ENCODE measurements around the gene DHRSX. TPM values are rescaled to one million over a fixed set of nuclear protein-coding genes. Genes with fewer than 3 reads are reported as not detected.

The DHRSX gene
- total and polyA plus RNA-seq, 10 of the 15 experiments (the other 5 are each of a cell fraction or from before 2014, with no cell fraction given): 1.7 to 39.5 (median 16.5) TPM

DNA sequence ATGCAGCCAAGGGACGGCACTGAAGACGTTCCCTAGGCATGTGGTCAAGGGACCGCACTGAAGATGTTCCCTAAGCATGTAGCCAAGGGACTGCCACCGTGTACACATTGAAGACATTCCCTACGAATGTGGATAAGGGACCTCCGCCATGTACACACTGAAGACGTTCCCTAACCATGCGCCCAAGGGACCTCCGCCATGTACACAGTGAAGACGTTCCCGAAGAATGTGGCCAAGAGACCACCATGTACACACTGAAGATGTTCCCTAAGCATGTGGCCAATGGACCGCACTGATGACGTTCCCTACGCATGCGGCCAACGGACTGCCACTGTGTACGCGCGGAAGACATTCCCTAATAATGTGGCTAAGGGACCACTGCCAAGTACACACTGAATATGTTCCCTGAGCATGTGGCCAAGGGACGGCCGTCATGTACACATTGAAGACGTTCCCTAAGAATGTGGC is 48.4 kb downstream of the DHRSX start (continued):
- TF ChIP-seq, protein P1, sequence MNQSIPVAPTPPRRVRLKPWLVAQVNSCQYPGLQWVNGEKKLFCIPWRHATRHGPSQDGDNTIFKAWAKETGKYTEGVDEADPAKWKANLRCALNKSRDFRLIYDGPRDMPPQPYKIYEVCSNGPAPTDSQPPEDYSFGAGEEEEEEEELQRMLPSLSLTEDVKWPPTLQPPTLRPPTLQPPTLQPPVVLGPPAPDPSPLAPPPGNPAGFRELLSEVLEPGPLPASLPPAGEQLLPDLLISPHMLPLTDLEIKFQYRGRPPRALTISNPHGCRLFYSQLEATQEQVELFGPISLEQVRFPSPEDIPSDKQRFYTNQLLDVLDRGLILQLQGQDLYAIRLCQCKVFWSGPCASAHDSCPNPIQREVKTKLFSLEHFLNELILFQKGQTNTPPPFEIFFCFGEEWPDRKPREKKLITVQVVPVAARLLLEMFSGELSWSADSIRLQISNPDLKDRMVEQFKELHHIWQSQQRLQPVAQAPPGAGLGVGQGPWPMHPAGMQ (IDR thresholded peaks at IDR 0.05; ENCODE audit: borderline replicate concordance): no peak
- TF ChIP-seq ZZZ3 (IDR thresholded peaks at IDR 0.05; ENCODE audit: control insufficient read depth, insufficient read length, low read depth): no peak
- TF ChIP-seq STAT1 (conservative IDR thresholded peaks at IDR 0.05): no peak
- TF ChIP-seq FOS (IDR thresholded peaks at IDR 0.05; ENCODE audit: borderline replicate concordance, extremely low read depth, insufficient read length): no peak
- no peak for TF ChIP-seq ZNF217 (IDR thresholded peaks at IDR 0.05)

DNA sequence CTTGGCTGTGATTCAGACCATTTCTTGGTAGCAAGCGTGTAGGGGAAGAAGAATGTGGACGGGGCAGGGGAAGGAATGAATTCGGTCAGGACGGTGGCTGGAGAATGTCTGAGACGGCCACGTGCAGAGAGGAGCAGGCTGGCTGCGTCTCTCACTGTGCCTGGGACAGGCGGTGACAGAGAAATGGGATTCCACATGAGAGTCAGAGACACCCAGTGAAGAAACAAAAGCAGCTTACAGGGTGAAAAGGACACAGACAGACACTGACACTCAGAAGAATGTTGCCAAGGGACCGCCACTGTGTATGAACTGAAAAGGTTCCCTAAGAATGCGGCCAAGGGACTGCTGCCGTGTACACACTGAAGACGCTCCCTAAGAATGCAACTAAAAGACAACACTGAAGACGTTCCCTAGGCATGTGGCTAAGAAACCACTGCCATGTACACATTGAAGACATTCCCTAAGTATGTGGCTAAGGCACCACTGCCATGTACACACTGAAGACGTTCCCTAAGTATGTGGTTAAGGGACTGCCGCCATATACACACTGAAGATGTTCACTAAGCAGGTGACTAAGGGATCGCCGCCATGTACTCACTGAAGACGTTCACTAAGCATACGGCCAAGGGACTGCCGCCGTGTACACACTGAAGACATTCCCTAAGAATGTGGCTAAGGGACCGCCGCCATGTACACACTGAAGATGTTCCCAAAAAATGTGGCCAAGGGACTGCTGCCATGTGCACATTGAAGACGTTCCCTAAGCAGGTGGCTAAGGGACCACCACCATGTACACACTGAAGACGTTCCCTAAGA is 49.1 kb downstream of the DHRSX start:
- no peak overlapping the region for H3K4me3 ChIP-seq
- H4K20me1 ChIP-seq (ENCODE audit: control insufficient read depth, insufficient read depth): no peaks in the 10 kb centered on the region
- ChIA-PET SMC1A (ENCODE audit: uncharacterized antibody, unreplicated experiment) (no interaction called here), CTCF (no interaction called here), POLR2A (no interaction called here), RAD21 (ENCODE audit: unreplicated experiment) (no interaction called here)
- intact Hi-C loops (cut with micrococcal nuclease; ENCODE audit: unreplicated experiment): no loop called here
- WGBS (ENCODE audit: insufficient coverage, insufficient replicate concordance, low lambda C conversion rate, missing lambda C conversion rate): 95% methylated on average over 25 of the region's 25 CpGs
- H3K79me2 ChIP-seq (ENCODE audit: control insufficient read depth, insufficient read depth, low read length): no peaks in the 10 kb centered on the region
- no peak overlapping the region for H3K9ac ChIP-seq (ENCODE audit: control insufficient read depth, insufficient read depth, low read length)
- H3K9me3 ChIP-seq (replicated peaks; ENCODE audit: control insufficient read depth, insufficient read depth, low read length): peaks cover 2% of the 10 kb centered on the region; the same call in 2 of the 3 replicates
- no peaks in the 10 kb centered on the region for H3K27me3 ChIP-seq (replicated peaks in 1 of 2; ENCODE audit: control insufficient read depth in 2 of 2, insufficient read depth in 2 of 2, low read length in 1 of 2)
- BruUV-seq (replicated peaks): no TSS peak
- no peak for DNase-seq (ENCODE audit: low read depth, low spot score)
- H3K36me3 ChIP-seq (ENCODE audit: control insufficient read depth in 2 of 2, insufficient read depth in 2 of 2, low read length in 1 of 2): no peaks in the 10 kb centered on the region
- TF ChIP-seq, protein P2, sequence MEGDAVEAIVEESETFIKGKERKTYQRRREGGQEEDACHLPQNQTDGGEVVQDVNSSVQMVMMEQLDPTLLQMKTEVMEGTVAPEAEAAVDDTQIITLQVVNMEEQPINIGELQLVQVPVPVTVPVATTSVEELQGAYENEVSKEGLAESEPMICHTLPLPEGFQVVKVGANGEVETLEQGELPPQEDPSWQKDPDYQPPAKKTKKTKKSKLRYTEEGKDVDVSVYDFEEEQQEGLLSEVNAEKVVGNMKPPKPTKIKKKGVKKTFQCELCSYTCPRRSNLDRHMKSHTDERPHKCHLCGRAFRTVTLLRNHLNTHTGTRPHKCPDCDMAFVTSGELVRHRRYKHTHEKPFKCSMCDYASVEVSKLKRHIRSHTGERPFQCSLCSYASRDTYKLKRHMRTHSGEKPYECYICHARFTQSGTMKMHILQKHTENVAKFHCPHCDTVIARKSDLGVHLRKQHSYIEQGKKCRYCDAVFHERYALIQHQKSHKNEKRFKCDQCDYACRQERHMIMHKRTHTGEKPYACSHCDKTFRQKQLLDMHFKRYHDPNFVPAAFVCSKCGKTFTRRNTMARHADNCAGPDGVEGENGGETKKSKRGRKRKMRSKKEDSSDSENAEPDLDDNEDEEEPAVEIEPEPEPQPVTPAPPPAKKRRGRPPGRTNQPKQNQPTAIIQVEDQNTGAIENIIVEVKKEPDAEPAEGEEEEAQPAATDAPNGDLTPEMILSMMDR (IDR thresholded peaks at IDR 0.05 in 2 of 3, conservative IDR thresholded peaks at IDR 0.05 in 1 of 3; ENCODE audit: control insufficient read depth in 2 of 3, extremely low read depth in 1 of 3, insufficient read depth in 1 of 3, low read depth in 3 of 3, low read length in 3 of 3): no peak
- TF ChIP-seq JUNB (IDR thresholded peaks at IDR 0.05): peak; percentile 61
- TF ChIP-seq MTA2 (IDR thresholded peaks at IDR 0.05; ENCODE audit: low read depth): no peak
- TF ChIP-seq RUNX3 (IDR thresholded peaks at IDR 0.05; ENCODE audit: low read length): 0 out of 2 replicates have a peak, but pooled peaks have one; percentile 7
- no peaks in the 10 kb centered on the region for H3K4me1 ChIP-seq (ENCODE audit: control insufficient read depth, insufficient read depth, low read length)
- no peak for FAIRE-seq
- H2AFZ ChIP-seq (ENCODE audit: control insufficient read depth, low read depth, low read length): no peak overlapping the region
- in situ Hi-C loops (cut with MboI): no loop called here
- H3K4me2 ChIP-seq (ENCODE audit: control insufficient read depth, insufficient read depth): no peak overlapping the region
- no peak overlapping the region for H3K27ac ChIP-seq (ENCODE audit: control insufficient read depth, insufficient read depth)
- ATAC-seq: no peak
